H1 (cell line): Measurements from ENCODE around the gene CEACAM21. TPM values are rescaled to one million over a fixed set of nuclear protein-coding genes. Genes with fewer than 3 reads are reported as not detected.

Experiments
- CHD7 ChIP-seq: fragments of 300-600 bp; sonication (generic); IDR thresholded peaks from 2 replicates; pipeline ENCODE4 v1.7.1; 2012; ENCODE audit warnings: low read length, moderate library complexity, mild to moderate bottlenecking, inconsistent platforms; ENCODE audit not compliant: insufficient replicate concordance
- GABPA ChIP-seq: IDR thresholded peaks from 2 replicates; pipeline ENCODE4 v1.6.1; 2011; ENCODE audit warnings: mild to moderate bottlenecking, low read length, moderate library complexity, borderline replicate concordance; ENCODE audit not compliant: insufficient read depth
- JUN ChIP-seq: IDR thresholded peaks from 2 replicates; pipeline ENCODE4 v1.6.1; 2011; ENCODE audit warnings: low read depth, mild to moderate bottlenecking, improper control_type of control experiment, low read length
- NRF1 ChIP-seq: IDR thresholded peaks from 2 replicates; pipeline ENCODE4 v1.6.1; 2011; ENCODE audit warnings: mild to moderate bottlenecking, low read depth, low read length, improper control_type of control experiment
- POLR2A ChIP-seq, 2 experiments: IDR thresholded peaks; 1 replicate in 1 of 2; 2 replicates in 1 of 2; pipeline ENCODE4 v1.6.1; 2011; ENCODE audit warnings: low read depth in 2 of 2, low read length in 2 of 2, mild to moderate bottlenecking in 2 of 2; ENCODE audit errors: control extremely low read depth in 1 of 2
- SP4 ChIP-seq: IDR thresholded peaks from 2 replicates; pipeline ENCODE4 v1.6.1; 2012; ENCODE audit warnings: low read length, inconsistent platforms
- polyA plus RNA-seq, 7 experiments: library from polyadenylated mRNA; depleted of rRNA in 3 of 7; stranded (reverse) in 5 of 7; unstranded in 2 of 7; fragments of >200 nt in 5 of 7; fragments of 200-250 nt in 2 of 7; gene quantifications; 1 replicate in 5 of 7; 2 replicates in 1 of 7; 4 replicates in 1 of 7; pipeline versions ENCODE4 v1.2.1 to v1.2.3, GENCODE V29; 2011 to 2013; ENCODE audit warnings: missing spikeins in 2 of 7, mixed read lengths in 2 of 7
- total RNA-seq: library from RNA; stranded (reverse); fragmentation: NEBNext Ultra II Directional; extraction: Animal tissue kit (Norgen Biotek cat#: 25700); gene quantifications from 2 replicates; pipeline ENCODE4 v1.2.1, GENCODE V29; 2021
- TF ChIP-seq, protein P1 (sequence below): IDR thresholded peaks from 2 replicates; pipeline ENCODE4 v1.6.1; 2012; ENCODE audit warnings: low read length, inconsistent platforms
- TF ChIP-seq, protein P2 (sequence below): IDR thresholded peaks from 2 replicates; pipeline ENCODE4 v1.6.1; 2012; ENCODE audit warnings: inconsistent platforms

The CEACAM21 gene
- total and polyA plus RNA-seq, 2 of the 8 experiments (the other 6 are each of a cell fraction or from before 2014, with no cell fraction given): not detected

GRCh38 chr19:41601771-41602170, 25.8 kb downstream of the CEACAM21 start (continued):
- TF ChIP-seq CHD7 (no peak), SP4 (no peak), NRF1 (no peak), GABPA (no peak), POLR2A (IDR thresholded peaks at IDR 0.05; ENCODE audit: control extremely low read depth in 1 of 2, low read depth in 2 of 2, low read length in 2 of 2) (no peak), JUN (no peak)
- TF ChIP-seq, protein P1, sequence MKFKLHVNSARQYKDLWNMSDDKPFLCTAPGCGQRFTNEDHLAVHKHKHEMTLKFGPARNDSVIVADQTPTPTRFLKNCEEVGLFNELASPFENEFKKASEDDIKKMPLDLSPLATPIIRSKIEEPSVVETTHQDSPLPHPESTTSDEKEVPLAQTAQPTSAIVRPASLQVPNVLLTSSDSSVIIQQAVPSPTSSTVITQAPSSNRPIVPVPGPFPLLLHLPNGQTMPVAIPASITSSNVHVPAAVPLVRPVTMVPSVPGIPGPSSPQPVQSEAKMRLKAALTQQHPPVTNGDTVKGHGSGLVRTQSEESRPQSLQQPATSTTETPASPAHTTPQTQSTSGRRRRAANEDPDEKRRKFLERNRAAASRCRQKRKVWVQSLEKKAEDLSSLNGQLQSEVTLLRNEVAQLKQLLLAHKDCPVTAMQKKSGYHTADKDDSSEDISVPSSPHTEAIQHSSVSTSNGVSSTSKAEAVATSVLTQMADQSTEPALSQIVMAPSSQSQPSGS: no peak
- TF ChIP-seq, protein P2, sequence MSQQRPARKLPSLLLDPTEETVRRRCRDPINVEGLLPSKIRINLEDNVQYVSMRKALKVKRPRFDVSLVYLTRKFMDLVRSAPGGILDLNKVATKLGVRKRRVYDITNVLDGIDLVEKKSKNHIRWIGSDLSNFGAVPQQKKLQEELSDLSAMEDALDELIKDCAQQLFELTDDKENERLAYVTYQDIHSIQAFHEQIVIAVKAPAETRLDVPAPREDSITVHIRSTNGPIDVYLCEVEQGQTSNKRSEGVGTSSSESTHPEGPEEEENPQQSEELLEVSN: no peak
